Measurements from ENCODE around the gene RHPN2. TPM values are rescaled to one million over a fixed set of nuclear protein-coding genes. Genes with fewer than 3 reads are reported as not detected.
"Not testable (repeated sequence)": the region's sequence is repeated elsewhere in the genome, so short reads cannot be mapped to it uniquely, and the experiment has no call there.

Gene RHPN2
- total and polyA plus RNA-seq, 2 donors (not counting 3 experiments of a cell fraction or from before 2014, with no cell fraction given): 2.3 to 2.7 TPM

DNA sequence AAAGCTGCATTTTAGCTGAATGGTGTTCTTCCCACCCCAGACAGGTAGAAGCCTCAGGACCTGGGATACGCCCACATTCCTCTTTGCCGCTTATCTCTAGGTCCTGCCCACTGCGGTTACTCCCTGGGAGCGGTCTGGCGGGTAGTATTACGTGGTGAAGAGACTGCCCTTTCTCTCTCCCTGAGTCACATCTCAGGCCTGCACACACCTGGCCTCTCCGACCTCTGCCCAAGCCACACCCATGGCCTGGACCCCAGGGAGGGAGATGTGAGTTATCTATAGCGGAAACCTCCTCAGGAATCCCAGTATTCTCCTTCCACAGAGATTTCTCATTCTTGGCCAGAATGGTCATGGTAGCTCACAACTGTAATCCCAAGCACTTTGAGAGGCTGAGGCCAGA, 17.3 kb downstream of the RHPN2 start:
- no peaks in the 10 kb centered on the region for H4K20me1 ChIP-seq (replicated peaks; ENCODE audit: control insufficient read depth, extremely low read depth, insufficient read depth, low read length)
- H3K79me2 ChIP-seq (ENCODE audit: control insufficient read depth, insufficient read depth, low read length): no peaks in the 10 kb centered on the region
- H3K36me3 ChIP-seq (ENCODE audit: control insufficient read depth in 2 of 2, extremely low read depth in 1 of 2, insufficient read depth in 2 of 2, low read length in 2 of 2): no peaks in the 10 kb centered on the region
- no peaks in the 10 kb centered on the region for H3K27me3 ChIP-seq (ENCODE audit: control insufficient read depth in 2 of 2, insufficient read depth in 2 of 2, low read length in 2 of 2)
- CTCF ChIA-PET: no interaction called here
- dilution Hi-C loops (cut with MboI; ENCODE audit: extremely low pct_ligation_motif_present, low sequenced_read_pairs) (no loop called here), intact Hi-C loops (cut with micrococcal nuclease) (no loop called here)
- H3K27ac ChIP-seq (ENCODE audit: insufficient read depth, low read depth, low read length): no peak overlapping the region
- H3K9me3 ChIP-seq (replicated peaks; ENCODE audit: control insufficient read depth, insufficient read depth, low read length): no peaks in the 10 kb centered on the region
- POLR2A ChIA-PET: no interaction called here
- no peak overlapping the region for H3K9ac ChIP-seq (replicated peaks; ENCODE audit: extremely low read depth, insufficient read depth, low read length)
- no peak overlapping the region for H3K4me3 ChIP-seq (replicated peaks in 1 of 3; ENCODE audit: insufficient read depth in 1 of 3, low read depth in 1 of 3, low read length in 3 of 3)
- DNase-seq (ENCODE audit: low read depth, low spot score): no peak
- no peaks in the 10 kb centered on the region for H3K4me1 ChIP-seq (ENCODE audit: control insufficient read depth, extremely low read depth, insufficient read depth, low read length)
- BruUV-seq (replicated peaks): no TSS peak
- TF ChIP-seq EZH2 (IDR thresholded peaks at IDR 0.05; ENCODE audit: borderline replicate concordance, low read depth, low read length, severe bottlenecking): no peak
- TF ChIP-seq, protein P1, sequence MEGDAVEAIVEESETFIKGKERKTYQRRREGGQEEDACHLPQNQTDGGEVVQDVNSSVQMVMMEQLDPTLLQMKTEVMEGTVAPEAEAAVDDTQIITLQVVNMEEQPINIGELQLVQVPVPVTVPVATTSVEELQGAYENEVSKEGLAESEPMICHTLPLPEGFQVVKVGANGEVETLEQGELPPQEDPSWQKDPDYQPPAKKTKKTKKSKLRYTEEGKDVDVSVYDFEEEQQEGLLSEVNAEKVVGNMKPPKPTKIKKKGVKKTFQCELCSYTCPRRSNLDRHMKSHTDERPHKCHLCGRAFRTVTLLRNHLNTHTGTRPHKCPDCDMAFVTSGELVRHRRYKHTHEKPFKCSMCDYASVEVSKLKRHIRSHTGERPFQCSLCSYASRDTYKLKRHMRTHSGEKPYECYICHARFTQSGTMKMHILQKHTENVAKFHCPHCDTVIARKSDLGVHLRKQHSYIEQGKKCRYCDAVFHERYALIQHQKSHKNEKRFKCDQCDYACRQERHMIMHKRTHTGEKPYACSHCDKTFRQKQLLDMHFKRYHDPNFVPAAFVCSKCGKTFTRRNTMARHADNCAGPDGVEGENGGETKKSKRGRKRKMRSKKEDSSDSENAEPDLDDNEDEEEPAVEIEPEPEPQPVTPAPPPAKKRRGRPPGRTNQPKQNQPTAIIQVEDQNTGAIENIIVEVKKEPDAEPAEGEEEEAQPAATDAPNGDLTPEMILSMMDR (IDR thresholded peaks at IDR 0.05; ENCODE audit: extremely low read depth in 1 of 2, insufficient read depth in 1 of 2, low read depth in 1 of 2, low read length in 2 of 2): no peak
- TF ChIP-seq, protein P2, sequence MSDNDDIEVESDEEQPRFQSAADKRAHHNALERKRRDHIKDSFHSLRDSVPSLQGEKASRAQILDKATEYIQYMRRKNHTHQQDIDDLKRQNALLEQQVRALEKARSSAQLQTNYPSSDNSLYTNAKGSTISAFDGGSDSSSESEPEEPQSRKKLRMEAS (IDR thresholded peaks at IDR 0.05; ENCODE audit: insufficient read depth, insufficient read length): no peak
- TF ChIP-seq FOS (IDR thresholded peaks at IDR 0.05; ENCODE audit: borderline replicate concordance, insufficient read depth, low read length): no peak
- TF ChIP-seq POLR2AphosphoS5 (IDR thresholded peaks at IDR 0.05; ENCODE audit: insufficient read depth, low read depth, low read length): no peak
- no peak for TF ChIP-seq JUN (IDR thresholded peaks at IDR 0.05; ENCODE audit: borderline replicate concordance, insufficient read depth, insufficient read length, low read depth)
- TF ChIP-seq MYC (IDR thresholded peaks at IDR 0.05; ENCODE audit: low read depth, low read length): no peak
- TF ChIP-seq GATA2 (IDR thresholded peaks at IDR 0.05; ENCODE audit: insufficient read depth, insufficient read length, low read depth, low read length): no peak
- TF ChIP-seq POLR2A (IDR thresholded peaks at IDR 0.05; ENCODE audit: low read depth, low read length): no peak
- no peaks in the 10 kb centered on the region for H3K9me1 ChIP-seq (replicated peaks; ENCODE audit: control insufficient read depth, extremely low read depth, insufficient read depth, low read length)
- H3K4me2 ChIP-seq (ENCODE audit: insufficient read depth, low read length): no peak overlapping the region
- FAIRE-seq: no peak
- no peak overlapping the region for H2AFZ ChIP-seq (ENCODE audit: low read depth, low read length)

DNA sequence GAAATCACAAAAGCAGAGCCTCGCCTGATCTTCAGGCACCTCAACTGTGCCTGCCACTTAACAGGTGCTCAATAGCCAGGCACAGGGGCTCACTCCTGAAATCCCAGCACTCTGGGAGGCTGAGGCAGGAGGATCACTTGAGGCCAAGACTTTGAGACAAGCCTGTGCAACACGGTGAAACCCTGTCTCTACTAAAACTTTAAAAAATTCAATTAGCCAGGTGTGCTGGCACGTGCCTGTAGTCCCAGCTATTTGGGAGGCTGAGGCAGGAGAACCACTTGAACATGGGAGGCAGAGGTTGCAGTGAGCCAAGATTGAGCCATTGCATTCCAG, 22.9 kb downstream of the RHPN2 start:
- H3K79me2 ChIP-seq (ENCODE audit: control insufficient read depth, insufficient read depth, low read length); POLR2A ChIA-PET; H3K27me3 ChIP-seq (ENCODE audit: control insufficient read depth in 2 of 2, insufficient read depth in 2 of 2, low read length in 2 of 2); H3K4me1 ChIP-seq (ENCODE audit: control insufficient read depth, extremely low read depth, insufficient read depth, low read length); FAIRE-seq; H3K9me1 ChIP-seq (replicated peaks; ENCODE audit: control insufficient read depth, extremely low read depth, insufficient read depth, low read length); DNase-seq (ENCODE audit: low read depth, low spot score); H3K4me3 ChIP-seq (replicated peaks in 1 of 3; ENCODE audit: insufficient read depth in 1 of 3, low read depth in 1 of 3, low read length in 3 of 3); H3K27ac ChIP-seq (ENCODE audit: insufficient read depth, low read depth, low read length); H3K36me3 ChIP-seq (ENCODE audit: control insufficient read depth in 2 of 2, extremely low read depth in 1 of 2, insufficient read depth in 2 of 2, low read length in 2 of 2); H3K9ac ChIP-seq (replicated peaks; ENCODE audit: extremely low read depth, insufficient read depth, low read length); BruUV-seq (replicated peaks); dilution Hi-C loops (cut with MboI; ENCODE audit: extremely low pct_ligation_motif_present, low sequenced_read_pairs); intact Hi-C loops (cut with micrococcal nuclease); H3K4me2 ChIP-seq (ENCODE audit: insufficient read depth, low read length); H3K9me3 ChIP-seq (replicated peaks; ENCODE audit: control insufficient read depth, insufficient read depth, low read length); H2AFZ ChIP-seq (ENCODE audit: low read depth, low read length); H4K20me1 ChIP-seq (replicated peaks; ENCODE audit: control insufficient read depth, extremely low read depth, insufficient read depth, low read length): not testable (repeated sequence)
- CTCF ChIA-PET: interaction anchor here (1.1 kb wide), 1 partner anchor 9 kb away, joined by 5 read pairs; no protein-coding TSS in a partner anchor
